ENCODE measurements around the gene TMEM217.

The TMEM217 gene

GRCh38 chr6:37169496-37170272 is 88.3 kb downstream of the TMEM217 start, which contains the start of gene PIM1:
Gene PIM1 (plus strand): TSS chr6:37170152. CDS start chr6:37170576, 424 bp downstream.
- peak; percentile 99 for DNase-seq (ENCODE audit: low read depth, low spot score)

DNA sequence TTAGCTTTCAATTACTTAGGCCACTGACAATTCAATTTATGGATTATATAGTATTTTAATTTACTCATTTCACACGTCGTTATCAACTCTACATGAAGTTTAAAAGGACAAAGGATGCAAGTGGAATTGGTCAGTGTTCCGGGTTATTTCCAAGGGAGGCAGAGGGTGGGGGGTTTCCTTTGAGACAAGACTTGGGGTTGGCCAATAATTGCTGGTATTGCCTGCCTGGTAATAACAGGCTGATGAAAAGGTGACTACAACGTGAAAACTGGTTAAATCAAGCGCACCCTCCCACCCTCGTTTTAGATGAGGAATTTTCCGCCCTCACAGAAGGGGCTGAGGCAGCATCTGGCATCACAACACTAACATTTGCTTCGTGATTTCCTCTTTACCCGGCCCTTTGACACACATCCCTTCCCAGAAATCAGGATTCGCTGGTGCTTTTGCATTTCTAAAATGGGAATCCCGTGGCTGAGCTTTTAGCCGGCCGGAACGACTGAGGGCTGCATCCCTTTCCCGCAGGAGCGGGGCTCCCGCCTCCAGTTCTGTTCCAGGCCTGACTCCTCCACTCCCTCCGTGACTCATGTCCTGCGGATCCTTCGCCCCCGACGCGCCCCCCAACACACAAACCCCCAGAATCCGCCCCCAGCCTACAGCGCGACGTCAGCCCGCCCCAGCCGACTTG is 89.0 kb downstream of the TMEM217 start:
- no peak for DNase-seq (ENCODE audit: low read depth, low spot score)

DNA sequence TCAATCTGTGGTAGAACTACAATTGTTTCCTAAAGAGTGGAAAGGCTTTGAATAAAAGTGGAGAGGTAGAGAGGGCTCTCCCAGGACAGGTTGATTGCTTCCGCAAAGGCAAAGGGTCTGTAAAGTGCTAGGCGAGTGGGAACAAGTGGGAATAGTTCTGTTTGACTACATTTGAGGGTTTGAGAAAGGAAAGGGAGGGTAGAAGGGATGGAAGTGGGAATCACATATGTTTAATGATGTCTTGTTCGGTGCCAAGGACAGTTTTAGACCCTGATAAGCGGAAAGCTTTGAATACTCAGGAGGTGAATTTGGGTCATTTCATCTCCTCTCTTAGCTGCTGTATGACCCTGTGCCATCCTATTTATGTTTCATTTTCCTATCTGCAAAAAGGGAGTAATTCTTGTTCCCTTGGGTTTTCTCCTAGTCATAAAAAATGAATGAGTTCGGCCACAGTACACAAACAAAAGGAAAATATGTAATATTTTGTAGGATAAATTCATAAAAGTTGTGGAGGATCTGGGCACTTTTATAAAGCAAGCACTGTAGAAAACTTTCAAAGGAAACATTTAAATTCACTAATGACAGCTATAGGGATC is 89.7 kb downstream of the TMEM217 start:
- DNase-seq (ENCODE audit: low read depth, low spot score): no peak

DNA sequence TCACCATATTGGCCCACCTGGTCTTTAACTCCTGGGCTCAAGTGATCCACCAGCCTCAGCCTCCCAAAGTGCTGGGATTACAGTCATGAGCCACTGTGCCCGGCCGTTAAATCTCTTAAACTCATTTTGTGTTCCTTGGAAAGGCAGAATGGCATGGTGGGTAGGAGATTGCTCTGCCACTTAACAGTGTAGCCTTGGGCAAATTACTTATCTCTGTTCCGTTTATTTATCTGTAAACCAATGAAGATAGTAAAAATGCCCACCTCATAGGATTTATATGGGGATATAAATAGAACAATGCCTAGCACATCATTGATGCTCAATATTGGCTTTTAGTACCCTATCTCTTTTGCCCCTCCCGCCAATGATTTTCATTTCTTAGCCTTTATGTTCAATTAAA is 95.2 kb downstream of the TMEM217 start:
- DNase-seq (ENCODE audit: low read depth, low spot score): no peak

Data from astrocyte of the hippocampus (primary cell).